ENCODE data around the gene GNPTAB. TPM values are rescaled to one million over a fixed set of nuclear protein-coding genes. Genes with fewer than 3 reads are reported as not detected.
A peak's percentile ranks its signal among the peaks of the same experiment; 100 is the strongest.
"Not testable (repeated sequence)": the region's sequence is repeated elsewhere in the genome, so short reads cannot be mapped to it uniquely, and the experiment has no call there.

The GNPTAB gene
- 15.7 TPM for polyA plus RNA-seq (2013, experiment 1 of 2; ENCODE audit: insufficient read length)
- polyA plus RNA-seq (2013, experiment 2 of 2; ENCODE audit: insufficient read length) = 27.3 TPM

- peak; percentile 91 for DNase-seq
These were observed at the start of gene GNPTAB for GRCh38 chr12:101830367-101831325. TSS of gene GNPTAB (minus strand) at chr12:101830959. CDS start at chr12:101830675, 284 bp downstream.

GRCh38 chr12:101878243-101878821, 47.6 kb upstream of the GNPTAB start:
- no peak for DNase-seq

GRCh38 chr12:101877806-101878242, 47.1 kb upstream of the GNPTAB start:
- DNase-seq = peak; percentile 25

- peak; percentile 89 for DNase-seq
These were observed 46.4 kb upstream of the GNPTAB start, which contains the start of gene DRAM1 for GRCh38 chr12:101876861-101877805. TSS of gene DRAM1 (plus strand) at chr12:101877580. CDS start at chr12:101877790, 210 bp downstream.

- no peak for DNase-seq
These were observed 45.6 kb upstream of the GNPTAB start for GRCh38 chr12:101876322-101876860.

- no peak for DNase-seq
These were observed 44.4 kb upstream of the GNPTAB start for GRCh38 chr12:101875162-101875561.

GRCh38 chr12:101870925-101871324, 40.2 kb upstream of the GNPTAB start:
- no peak for DNase-seq

- not testable (repeated sequence) for DNase-seq
These were observed 36.9 kb upstream of the GNPTAB start for GRCh38 chr12:101867619-101868018.

GRCh38 chr12:101866615-101867373, 36.0 kb upstream of the GNPTAB start:
- no peak for DNase-seq

- peak; percentile 47 for DNase-seq
These were observed 33.2 kb upstream of the GNPTAB start for GRCh38 chr12:101863981-101864380.

GRCh38 chr12:101862245-101862644, 31.5 kb upstream of the GNPTAB start:
- peak; percentile 71 for DNase-seq

GRCh38 chr12:101861688-101862087, 30.9 kb upstream of the GNPTAB start:
- not testable (repeated sequence) for DNase-seq

- peak; percentile 57 for DNase-seq
These were observed 29.2 kb upstream of the GNPTAB start for GRCh38 chr12:101859664-101860607.

GRCh38 chr12:101858361-101858760, 27.6 kb upstream of the GNPTAB start:
- DNase-seq = no peak

GRCh38 chr12:101857043-101857558, 26.3 kb upstream of the GNPTAB start:
- peak; percentile 83 for DNase-seq

GRCh38 chr12:101856614-101857013, 25.9 kb upstream of the GNPTAB start:
- DNase-seq = not testable (repeated sequence)

GRCh38 chr12:101855976-101856375, 25.2 kb upstream of the GNPTAB start:
- no peak for DNase-seq

GRCh38 chr12:101855364-101855884, 24.7 kb upstream of the GNPTAB start:
- no peak for DNase-seq

GRCh38 chr12:101854747-101855146, 24.0 kb upstream of the GNPTAB start:
- DNase-seq = no peak

Measured in fibroblast of skin of back (primary cell).